Endodermal cell (in vitro differentiated cells): ENCODE data around the gene MRPL12. TPM values are rescaled to one million over a fixed set of nuclear protein-coding genes. Genes with fewer than 3 reads are reported as not detected.

Experiments used
- DNase-seq: peaks from one replicate; pipeline ENCODE4 v3.0.0-alpha.2; 2017
- H3K27ac ChIP-seq: 2 replicates; pipeline ENCODE4 v1.5.1; 2013; ENCODE audit warnings: mild to moderate bottlenecking, low read depth, low read length, moderate library complexity
- H3K27me3 ChIP-seq: 2 replicates; pipeline ENCODE4 v1.6.1; 2013; ENCODE audit warnings: mild to moderate bottlenecking, low read length, moderate library complexity; ENCODE audit not compliant: insufficient read depth, control insufficient read depth, poor library complexity, severe bottlenecking
- H3K36me3 ChIP-seq: 2 replicates; pipeline ENCODE4 v1.7.0; 2013; ENCODE audit warnings: mild to moderate bottlenecking, low read length, moderate library complexity; ENCODE audit not compliant: control insufficient read depth, insufficient read depth
- H3K4me1 ChIP-seq: one replicate; pipeline ENCODE4 v1.7.0; 2013; ENCODE audit warnings: low read length; ENCODE audit not compliant: control insufficient read depth, insufficient read depth
- H3K4me3 ChIP-seq: 2 replicates; pipeline ENCODE4 v1.5.1; 2013; ENCODE audit warnings: mild to moderate bottlenecking, low read length, moderate library complexity
- H3K9ac ChIP-seq: 2 replicates; pipeline ENCODE4 v1.6.1; 2013; ENCODE audit warnings: mild to moderate bottlenecking, low read length, moderate library complexity; ENCODE audit not compliant: poor library complexity, severe bottlenecking; ENCODE audit errors: extremely low read depth
- H3K9me3 ChIP-seq: 2 replicates; pipeline ENCODE4 v1.6.1; 2013; ENCODE audit warnings: mild to moderate bottlenecking, low read length, moderate library complexity; ENCODE audit not compliant: control insufficient read depth
- H3K27ac Mint-ChIP-seq: 2 replicates; pipeline ENCODE4 v1.8.0; 2020; ENCODE audit warnings: mixed read lengths
- H3K27me3 Mint-ChIP-seq: 2 replicates; pipeline ENCODE4 v1.8.0; 2021; ENCODE audit warnings: mild to moderate bottlenecking, mixed read lengths; ENCODE audit not compliant: insufficient read depth
- H3K36me3 Mint-ChIP-seq: 2 replicates; pipeline ENCODE4 v1.8.0; 2020; ENCODE audit warnings: low read depth, mixed read lengths
- H3K4me1 Mint-ChIP-seq: 2 replicates; pipeline ENCODE4 v1.8.0; 2020; ENCODE audit warnings: mixed read lengths
- H3K4me3 Mint-ChIP-seq: 2 replicates; pipeline ENCODE4 v1.8.0; 2020; ENCODE audit warnings: mild to moderate bottlenecking, moderate library complexity, mixed read lengths
- H3K9me3 Mint-ChIP-seq: 2 replicates; pipeline ENCODE4 v1.8.0; 2020; ENCODE audit warnings: mild to moderate bottlenecking, mixed read lengths
- WGBS, 2 experiments: methylation state at CpG; one replicate each; pipeline versions ENCODE4 v1.1.5 to v1.1.7; 2013; ENCODE audit warnings: missing lambda C conversion rate in 2 of 2, mixed read lengths in 1 of 2; ENCODE audit not compliant: insufficient coverage in 1 of 2, insufficient read length in 1 of 2; 5-methylcytosine and 5-hydroxymethylcytosine counted together
- total RNA-seq, 2 donors: library from RNA; stranded (reverse); fragmentation: NEBNext Ultra II Directional in 1 of 2; extraction: Animal tissue kit (Norgen Biotek cat#: 25700) in 1 of 2; gene quantifications; 2 replicates in 1 of 2; 3 replicates in 1 of 2; pipeline ENCODE4 v1.2.1, GENCODE V29; 2021
- TF ChIP-seq, protein P1 (sequence below): fragments of 200-600 bp; sonication (generic); conservative IDR thresholded peaks from 2 replicates; pipeline ENCODE4 v1.5.0; 2021; ENCODE audit warnings: antibody characterized with exemption, mild to moderate bottlenecking

The MRPL12 gene
- total RNA-seq, 2 donors from 2014 or later, result 99.4 to 105 TPM

DNA sequence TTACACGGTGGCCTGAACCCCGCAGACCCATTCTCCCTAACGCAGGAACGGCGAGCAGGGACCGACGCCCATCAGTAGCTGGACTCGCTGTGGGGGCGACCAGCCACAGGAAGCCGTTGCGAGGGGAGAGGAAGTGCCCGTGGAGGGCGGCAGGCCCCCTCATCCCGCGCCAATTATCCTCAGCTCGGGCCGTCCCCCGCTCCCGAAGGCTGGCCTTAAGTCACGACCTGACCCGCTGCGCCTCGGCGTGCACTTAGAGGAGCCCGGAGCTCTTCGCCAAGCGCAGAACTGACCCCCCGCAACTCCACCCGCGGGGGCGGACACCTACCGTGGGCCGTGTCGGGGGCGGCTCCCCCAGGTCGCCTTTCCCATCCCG, 20.0 kb upstream of the MRPL12 start:
- no peaks in the 10 kb centered on the region for H3K27me3 Mint-ChIP-seq
- peak overlapping the region; percentile 86 for H3K9ac ChIP-seq
- H3K4me1 ChIP-seq, result peaks cover 5% of the 10 kb centered on the region
- peak overlapping the region; percentile 85 for H3K4me3 ChIP-seq
- peak overlapping the region; percentile 91 for H3K27ac Mint-ChIP-seq
- H3K4me1 Mint-ChIP-seq, result peaks cover 14% of the 10 kb centered on the region
- H3K27me3 ChIP-seq, result no peaks in the 10 kb centered on the region
- H3K9me3 ChIP-seq, result no peaks in the 10 kb centered on the region
- peaks cover 22% of the 10 kb centered on the region for H3K36me3 Mint-ChIP-seq
- H3K9me3 Mint-ChIP-seq, result no peaks in the 10 kb centered on the region
- TF ChIP-seq, protein P1, sequence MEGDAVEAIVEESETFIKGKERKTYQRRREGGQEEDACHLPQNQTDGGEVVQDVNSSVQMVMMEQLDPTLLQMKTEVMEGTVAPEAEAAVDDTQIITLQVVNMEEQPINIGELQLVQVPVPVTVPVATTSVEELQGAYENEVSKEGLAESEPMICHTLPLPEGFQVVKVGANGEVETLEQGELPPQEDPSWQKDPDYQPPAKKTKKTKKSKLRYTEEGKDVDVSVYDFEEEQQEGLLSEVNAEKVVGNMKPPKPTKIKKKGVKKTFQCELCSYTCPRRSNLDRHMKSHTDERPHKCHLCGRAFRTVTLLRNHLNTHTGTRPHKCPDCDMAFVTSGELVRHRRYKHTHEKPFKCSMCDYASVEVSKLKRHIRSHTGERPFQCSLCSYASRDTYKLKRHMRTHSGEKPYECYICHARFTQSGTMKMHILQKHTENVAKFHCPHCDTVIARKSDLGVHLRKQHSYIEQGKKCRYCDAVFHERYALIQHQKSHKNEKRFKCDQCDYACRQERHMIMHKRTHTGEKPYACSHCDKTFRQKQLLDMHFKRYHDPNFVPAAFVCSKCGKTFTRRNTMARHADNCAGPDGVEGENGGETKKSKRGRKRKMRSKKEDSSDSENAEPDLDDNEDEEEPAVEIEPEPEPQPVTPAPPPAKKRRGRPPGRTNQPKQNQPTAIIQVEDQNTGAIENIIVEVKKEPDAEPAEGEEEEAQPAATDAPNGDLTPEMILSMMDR, result no peak
- no peak for DNase-seq
- H3K27ac ChIP-seq, result peak overlapping the region; percentile 88
- H3K4me3 Mint-ChIP-seq, result peak overlapping the region; percentile 85
- peaks cover 35% of the 10 kb centered on the region for H3K36me3 ChIP-seq
- 1% methylated on average over 20 to 37 of the region's 37 CpGs for WGBS, 2 experiments

DNA sequence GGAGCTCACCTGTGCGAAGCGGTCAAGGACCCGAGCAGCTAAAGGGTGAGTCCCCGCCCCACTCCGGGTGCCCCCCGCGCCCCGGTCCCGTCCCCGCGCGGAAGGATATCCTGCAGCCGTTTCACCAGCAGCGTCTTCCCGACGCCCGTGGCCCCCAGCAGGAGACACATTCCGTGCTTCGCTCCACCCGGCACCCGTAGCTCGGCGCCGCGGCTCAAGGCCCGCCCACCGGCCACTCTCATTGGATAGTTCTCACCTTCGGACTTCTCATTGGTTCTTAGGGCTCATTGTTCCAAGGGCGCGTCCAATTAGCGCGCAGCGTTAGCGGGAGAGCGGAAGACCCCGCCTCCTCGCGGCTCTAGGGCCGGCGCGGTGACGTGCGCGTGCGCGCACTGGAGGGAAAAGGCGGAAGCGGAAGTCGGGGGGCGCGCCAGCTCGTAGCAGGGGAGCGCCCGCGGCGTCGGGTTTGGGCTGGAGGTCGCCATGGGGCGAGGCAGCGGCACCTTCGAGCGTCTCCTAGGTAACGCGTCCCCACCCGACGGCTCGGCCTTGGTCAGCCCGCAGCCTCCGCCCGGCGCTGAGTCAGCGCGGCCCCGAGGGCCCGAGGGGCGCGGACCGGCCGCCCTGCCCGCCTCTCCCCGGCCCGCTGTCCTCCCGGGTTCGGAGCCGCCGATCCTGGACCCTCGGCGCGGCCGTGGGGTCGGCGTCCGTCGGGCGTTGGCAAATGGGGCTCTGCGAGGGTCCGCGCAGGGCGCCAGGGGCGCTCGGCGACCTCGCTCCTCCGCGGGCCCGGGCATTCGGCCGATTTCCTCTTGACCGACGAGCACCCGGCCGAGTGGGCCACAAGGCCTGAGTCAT, 19.4 kb upstream of the MRPL12 start, which contains the start of the genes ARL16 and HGS:
ARL16 (minus strand) TSS at position 214 of the 858 bp plus-strand sequence; CDS start at position 170, 44 bp downstream.
HGS (plus strand) TSS at position 428 of the 858 bp plus-strand sequence; CDS start at position 484, 56 bp downstream.
- peak; percentile 100 for DNase-seq
- H3K9me3 ChIP-seq, result no peaks in the 10 kb centered on the region
- Mint-ChIP-seq H3K9me3 (no peaks in the 10 kb centered on the region), H3K4me1 (peaks cover 14% of the 10 kb centered on the region), H3K27ac (peak within 1 kb of the TSS; percentile 91), H3K4me3 (peak within 1 kb of the TSS; percentile 85), H3K36me3 (peaks cover 25% of the 10 kb centered on the region), H3K27me3 (no peaks in the 10 kb centered on the region)
- TF ChIP-seq, protein P1, result no peak
- WGBS, 2 experiments, result 0% methylated on average over 74 to 112 of the region's 112 CpGs
- H3K4me3 ChIP-seq, result peak within 1 kb of the TSS; percentile 85
- H3K36me3 ChIP-seq, result peaks cover 41% of the 10 kb centered on the region
- H3K9ac ChIP-seq, result peak within 1 kb of the TSS; percentile 91
- H3K27me3 ChIP-seq, result no peaks in the 10 kb centered on the region
- peak within 1 kb of the TSS; percentile 88 for H3K27ac ChIP-seq
- peaks cover 5% of the 10 kb centered on the region for H3K4me1 ChIP-seq

GRCh38 chr17:81684442-81684911, 18.7 kb upstream of the MRPL12 start:
- peaks cover 46% of the 10 kb centered on the region for H3K36me3 ChIP-seq
- H3K9ac ChIP-seq, result peak overlapping the region; percentile 91
- TF ChIP-seq, protein P1, result no peak
- Mint-ChIP-seq H3K4me1 (peaks cover 14% of the 10 kb centered on the region), H3K27ac (peak overlapping the region; percentile 85), H3K4me3 (peak overlapping the region; percentile 85), H3K9me3 (no peaks in the 10 kb centered on the region), H3K36me3 (peaks cover 32% of the 10 kb centered on the region), H3K27me3 (no peaks in the 10 kb centered on the region)
- H3K9me3 ChIP-seq, result no peaks in the 10 kb centered on the region
- DNase-seq, result no peak
- peak overlapping the region; percentile 85 for H3K4me3 ChIP-seq
- H3K27me3 ChIP-seq, result no peaks in the 10 kb centered on the region
- H3K27ac ChIP-seq, result peak overlapping the region; percentile 57
- WGBS, 2 experiments, result 15 to 19% methylated on average over 14 to 16 of the region's 16 CpGs
- peaks cover 5% of the 10 kb centered on the region for H3K4me1 ChIP-seq
